Testis (tissue), 3 donors: ENCODE data around the gene PHACTR4. TPM values are rescaled to one million over a fixed set of nuclear protein-coding genes. Genes with fewer than 3 reads are reported as not detected.

Experiments used
- DNase-seq: peaks from one replicate; pipeline ENCODE4 v3.0.0-alpha.2; 2019
- H3K27ac ChIP-seq, 2 donors: fragments of 200-600 bp; sonication (generic); one replicate each; pipeline ENCODE4 v1.5.1; 2019
- H3K27me3 ChIP-seq: fragments of 200-600 bp; sonication (generic); one replicate; pipeline ENCODE4 v1.5.1; 2019
- H3K36me3 ChIP-seq: fragments of 200-600 bp; sonication (generic); one replicate; pipeline ENCODE4 v1.5.1; 2017; ENCODE audit warnings: low read depth; ENCODE audit errors: missing control alignments
- H3K4me1 ChIP-seq: fragments of 200-600 bp; sonication (generic); one replicate; pipeline ENCODE4 v1.5.1; 2019
- H3K4me3 ChIP-seq, 2 donors: fragments of 200-600 bp; sonication (generic); one replicate each; pipeline ENCODE4 v1.5.1; 2017 to 2019
- H3K9me3 ChIP-seq: fragments of 200-600 bp; sonication (generic); one replicate; pipeline ENCODE4 v1.5.1; 2017
- POLR2A ChIP-seq: fragments of 450-650 bp; IDR thresholded peaks from one replicate; pipeline ENCODE4 v1.6.1; 2017; ENCODE audit warnings: antibody characterized with exemption, mild to moderate bottlenecking, moderate library complexity
- WGBS, 2 donors: methylation state at CpG; one replicate each; pipeline ENCODE4 v1.1.5; 2018; 5-methylcytosine and 5-hydroxymethylcytosine counted together
- intact Hi-C: fragments of 100-400 bp; cut with DNase I; formaldehyde crosslinking; loops from one replicate; pipeline ENCODE4 v1.15.1; 2023; ENCODE audit warnings: low total_unique reads
- polyA plus RNA-seq: library from polyadenylated mRNA; stranded (reverse); fragments of 350-450 nt; fragmentation: Illumina TruSeq; extraction: RNeasy Lipid Tissue Mini Kit (QIAGEN cat#74804); gene quantifications from one replicate; pipeline ENCODE4 v1.2.3, GENCODE V29; 2014; ENCODE audit warnings: low read depth, low replicate concordance; ENCODE audit not compliant: insufficient read depth
- total RNA-seq, 2 donors: library from RNA; depleted of rRNA; stranded (reverse); fragments of >200 nt; gene quantifications; one replicate each; pipeline ENCODE4 v1.2.3, GENCODE V29; 2016
- TF ChIP-seq, protein P1 (sequence below), 3 experiments: fragments of 450-650 bp in 2 of 3; fragments of 200-600 bp in 1 of 3; sonication (generic) in 1 of 3; IDR thresholded peaks; one replicate each; pipeline ENCODE4 v1.5.1; 2016 to 2019; ENCODE audit warnings: antibody characterized with exemption in 3 of 3, mild to moderate bottlenecking in 2 of 3, moderate library complexity in 1 of 3

The PHACTR4 gene
- total and polyA plus RNA-seq, 3 donors from 2014 or later: 33.1 to 51.8 (median 40.9) TPM

DNA sequence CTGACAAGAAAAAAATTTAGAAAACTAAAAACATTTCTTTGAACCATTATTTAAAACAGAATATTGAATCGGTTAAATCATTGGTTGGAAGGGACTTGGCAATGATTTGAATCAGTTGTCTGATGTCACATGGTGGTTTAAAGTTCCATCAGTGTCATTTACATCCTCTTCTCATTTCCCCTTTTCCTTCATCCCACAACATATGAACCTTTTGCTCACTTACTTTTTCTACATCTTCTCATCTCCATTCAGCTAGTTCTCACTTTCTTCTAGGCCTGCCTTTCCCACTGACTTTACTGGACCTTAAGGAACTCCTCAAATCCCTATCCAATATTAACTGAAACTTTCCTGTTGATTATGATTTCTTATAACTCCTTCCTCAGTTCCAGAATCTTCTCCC is 58.5 kb downstream of the PHACTR4 start:
- no peak for DNase-seq
- H3K27ac ChIP-seq: no peak overlapping the region
- H3K27me3 ChIP-seq: no peaks in the 10 kb centered on the region
- H3K4me1 ChIP-seq: no peaks in the 10 kb centered on the region
- TF ChIP-seq, protein P1, sequence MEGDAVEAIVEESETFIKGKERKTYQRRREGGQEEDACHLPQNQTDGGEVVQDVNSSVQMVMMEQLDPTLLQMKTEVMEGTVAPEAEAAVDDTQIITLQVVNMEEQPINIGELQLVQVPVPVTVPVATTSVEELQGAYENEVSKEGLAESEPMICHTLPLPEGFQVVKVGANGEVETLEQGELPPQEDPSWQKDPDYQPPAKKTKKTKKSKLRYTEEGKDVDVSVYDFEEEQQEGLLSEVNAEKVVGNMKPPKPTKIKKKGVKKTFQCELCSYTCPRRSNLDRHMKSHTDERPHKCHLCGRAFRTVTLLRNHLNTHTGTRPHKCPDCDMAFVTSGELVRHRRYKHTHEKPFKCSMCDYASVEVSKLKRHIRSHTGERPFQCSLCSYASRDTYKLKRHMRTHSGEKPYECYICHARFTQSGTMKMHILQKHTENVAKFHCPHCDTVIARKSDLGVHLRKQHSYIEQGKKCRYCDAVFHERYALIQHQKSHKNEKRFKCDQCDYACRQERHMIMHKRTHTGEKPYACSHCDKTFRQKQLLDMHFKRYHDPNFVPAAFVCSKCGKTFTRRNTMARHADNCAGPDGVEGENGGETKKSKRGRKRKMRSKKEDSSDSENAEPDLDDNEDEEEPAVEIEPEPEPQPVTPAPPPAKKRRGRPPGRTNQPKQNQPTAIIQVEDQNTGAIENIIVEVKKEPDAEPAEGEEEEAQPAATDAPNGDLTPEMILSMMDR (IDR thresholded peaks at IDR 0.05): no peak
- no peak for TF ChIP-seq POLR2A
- intact Hi-C loops: no loop called here
- WGBS, 2 donors: 79 to 86% methylated on average over 1 of the region's 1 CpG
- H3K36me3 ChIP-seq: no peaks in the 10 kb centered on the region
- no peak overlapping the region for H3K4me3 ChIP-seq
- no peaks in the 10 kb centered on the region for H3K9me3 ChIP-seq

DNA sequence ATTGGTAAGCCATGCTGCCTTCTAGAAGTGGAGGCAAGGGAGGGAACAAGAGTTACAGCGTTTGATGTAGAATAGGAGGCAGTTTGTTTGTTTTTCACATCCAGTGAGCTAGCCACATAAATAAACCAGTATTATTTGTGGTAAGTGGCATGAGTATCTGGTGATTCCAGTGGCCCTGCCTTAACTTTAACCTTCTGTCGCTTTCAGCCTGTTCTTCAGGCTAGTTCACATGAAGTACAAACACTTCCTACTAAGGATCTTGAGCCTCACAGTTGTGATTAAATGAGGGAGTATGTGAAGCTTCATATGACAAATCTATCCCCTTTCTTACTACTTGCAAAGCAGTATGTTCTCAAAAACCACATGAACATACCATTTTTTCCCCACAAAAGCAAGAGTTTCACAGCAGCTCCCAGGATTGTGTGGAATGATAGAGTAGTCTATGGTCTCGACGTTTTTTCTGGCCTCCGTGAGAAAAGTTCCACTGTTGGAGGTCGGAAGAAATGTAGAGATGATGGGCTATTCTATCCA is 59.5 kb downstream of the PHACTR4 start:
- Histone ChIP-seq H3K27me3 (no peaks in the 10 kb centered on the region), H3K9me3 (no peaks in the 10 kb centered on the region), H3K27ac (no peak overlapping the region), H3K4me1 (no peaks in the 10 kb centered on the region), H3K36me3 (no peaks in the 10 kb centered on the region), H3K4me3 (no peak overlapping the region)
- intact Hi-C loops: no loop called here
- WGBS, 2 donors: 90% methylated on average over 6 of the region's 6 CpGs
- DNase-seq: no peak
- TF ChIP-seq POLR2A: no peak
- TF ChIP-seq, protein P1 (IDR thresholded peaks at IDR 0.05): no peak

DNA sequence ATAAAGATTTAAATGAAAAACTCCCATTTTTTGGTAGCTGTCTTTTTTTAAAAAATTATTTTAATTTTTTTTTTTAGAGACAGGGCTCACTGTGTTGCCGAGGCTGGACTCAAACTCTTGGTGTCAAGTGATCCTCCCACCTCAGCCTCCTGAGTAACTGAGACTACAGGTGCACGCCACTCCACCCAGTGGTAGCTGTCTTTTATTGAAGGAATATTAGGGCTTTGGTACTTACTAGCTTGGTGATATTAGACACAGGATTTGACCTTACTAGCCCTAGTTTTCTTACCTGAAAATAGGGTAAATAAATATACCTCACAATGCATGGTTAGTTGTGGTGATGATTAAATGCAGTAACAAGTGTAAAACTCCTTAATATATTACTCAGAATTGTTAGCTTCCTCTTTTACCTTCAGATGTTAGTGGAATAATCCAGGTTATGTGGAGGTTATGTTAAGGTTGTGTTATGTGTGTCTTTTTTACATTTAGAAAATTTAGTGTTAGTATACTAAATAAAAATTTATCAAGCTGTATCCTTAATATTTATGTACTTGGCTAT is 66.8 kb downstream of the PHACTR4 start:
- 44 to 83% methylated on average over 2 of the region's 2 CpGs for WGBS, 2 donors
- Histone ChIP-seq H3K27ac (peak overlapping the region in 1 of 2 donors; percentile 73), H3K9me3 (no peaks in the 10 kb centered on the region)

DNA sequence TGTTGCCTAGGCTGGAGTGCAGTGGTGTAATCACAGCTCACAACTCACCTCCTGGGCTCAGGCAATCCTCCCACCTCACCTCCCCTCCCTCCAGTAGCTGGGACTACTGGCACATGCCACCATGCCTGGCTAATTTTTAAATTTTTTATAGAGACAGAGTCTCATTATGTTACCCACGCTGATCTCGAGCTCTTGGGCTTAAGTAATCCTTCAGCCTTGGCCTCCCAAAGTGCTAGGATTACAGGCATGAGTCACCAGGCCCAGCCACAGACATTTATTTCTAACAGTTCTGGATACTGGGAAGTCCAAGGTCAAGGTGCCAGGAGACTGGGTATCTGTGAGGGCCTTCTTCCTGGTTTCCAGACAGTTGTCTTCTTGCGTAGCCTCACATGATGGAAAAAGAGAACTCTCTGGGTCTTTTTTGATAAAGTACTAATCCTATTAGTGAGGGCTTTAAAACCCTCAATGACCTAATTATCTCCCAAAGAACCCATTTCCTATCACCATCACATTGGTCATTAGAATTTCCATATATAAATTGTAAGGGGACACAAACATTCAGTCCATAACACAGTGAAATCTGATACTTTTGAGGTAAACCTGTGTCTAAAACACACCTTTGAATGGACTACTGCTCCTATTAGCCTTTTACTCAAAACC is 67.9 kb downstream of the PHACTR4 start:
- DNase-seq: peak; percentile 24
- TF ChIP-seq POLR2A: no peak
- TF ChIP-seq, protein P1 (IDR thresholded peaks at IDR 0.05): no peak
- intact Hi-C loops: no loop called here

More for the DNA sequence above, 66.8 kb downstream of the PHACTR4 start:
- Histone ChIP-seq H3K27me3 (no peaks in the 10 kb centered on the region), H3K36me3 (no peaks in the 10 kb centered on the region), H3K4me1 (peaks cover 14% of the 10 kb centered on the region), H3K4me3 (no peak overlapping the region)
- TF ChIP-seq, protein P1 (IDR thresholded peaks at IDR 0.05): no peak
- TF ChIP-seq POLR2A: no peak
- intact Hi-C loops: no loop called here
- DNase-seq: no peak

More for the DNA sequence above, 67.9 kb downstream of the PHACTR4 start:
- no peak overlapping the region for H3K4me3 ChIP-seq
- no peaks in the 10 kb centered on the region for H3K27me3 ChIP-seq
- no peaks in the 10 kb centered on the region for H3K9me3 ChIP-seq
- WGBS, 2 donors: 53 to 68% methylated on average over 3 of the region's 3 CpGs
- peaks cover 14% of the 10 kb centered on the region for H3K4me1 ChIP-seq
- H3K36me3 ChIP-seq: no peaks in the 10 kb centered on the region
- peak overlapping the region in 1 of 2 donors; percentile 73 for H3K27ac ChIP-seq
